Measurements from ENCODE around the gene LAPTM4A.
"Not testable (repeated sequence)": the region's sequence is repeated elsewhere in the genome, so short reads cannot be mapped to it uniquely, and the experiment has no call there.

LAPTM4A gene

DNA sequence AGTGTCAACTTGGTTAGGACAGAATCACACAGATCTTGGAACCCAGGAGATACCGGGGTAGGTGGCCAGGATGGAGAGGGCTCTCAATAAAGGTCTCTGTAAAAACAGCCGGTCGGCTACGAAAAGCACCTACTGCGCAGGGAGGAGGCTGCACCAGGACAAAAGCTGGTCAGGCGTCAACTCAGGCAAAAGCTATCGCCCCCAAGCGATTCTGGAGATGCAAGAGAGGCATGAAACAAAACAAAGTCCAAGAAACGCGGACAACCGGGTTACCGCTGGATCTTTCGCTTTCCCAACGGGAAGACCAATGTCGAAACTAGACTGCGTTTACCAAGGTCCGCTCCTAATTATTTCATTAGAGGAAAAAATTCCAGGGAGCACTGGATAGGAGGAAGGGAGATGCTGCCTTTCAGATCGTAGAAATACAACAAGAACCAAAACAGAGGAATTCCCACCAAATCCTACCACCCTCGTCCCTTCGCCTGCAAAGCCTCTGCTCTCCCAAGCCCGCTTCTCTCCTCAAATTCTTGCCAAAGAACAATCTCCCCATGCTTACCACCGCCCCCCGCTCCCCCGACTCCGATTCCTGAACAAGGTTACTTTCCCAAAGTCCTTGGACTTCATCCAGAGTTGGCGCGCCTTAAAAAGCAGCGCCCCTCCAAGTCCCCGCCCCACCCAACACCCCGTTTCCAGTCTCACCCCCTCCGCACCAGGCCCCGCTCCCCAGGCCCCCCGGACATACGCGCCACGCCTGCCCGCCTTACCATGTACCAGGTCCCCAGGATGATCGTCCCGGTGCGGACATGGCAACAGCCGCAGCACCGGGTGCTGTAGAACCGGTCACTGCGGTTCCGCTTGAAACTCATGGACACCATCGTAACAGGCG lies 539 bp downstream of the LAPTM4A start:
- DNase-seq (ENCODE audit: low read depth): no peak

GRCh38 chr2:20050104-20050645 lies 1.3 kb downstream of the LAPTM4A start:
- no peak for DNase-seq (ENCODE audit: low read depth)

DNA sequence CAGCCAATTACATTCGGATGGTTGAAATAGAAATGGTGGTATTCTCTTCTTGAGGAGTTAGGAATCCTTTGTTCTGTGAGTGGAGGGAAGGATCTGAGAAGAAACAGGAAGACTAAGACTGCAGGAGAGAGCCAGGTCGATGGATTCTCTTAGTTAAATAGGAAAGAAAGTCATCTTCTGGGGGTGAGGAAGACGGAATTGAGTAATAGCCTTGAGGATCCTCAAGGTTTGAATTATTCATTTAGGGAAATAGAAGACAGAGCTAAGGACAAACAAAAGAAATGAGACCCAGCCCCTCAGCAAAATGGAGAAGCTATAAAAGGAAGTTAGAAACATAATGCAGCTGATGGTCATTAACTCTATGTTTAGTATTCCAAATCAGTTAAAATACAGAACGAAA lies 1.8 kb downstream of the LAPTM4A start:
- DNase-seq (ENCODE audit: low read depth): no peak

- DNase-seq (ENCODE audit: low read depth): no peak
Observed at GRCh38 chr2:20048488-20049448, 2.7 kb downstream of the LAPTM4A start.

GRCh38 chr2:20045712-20046292 lies 5.6 kb downstream of the LAPTM4A start:
- DNase-seq (ENCODE audit: low read depth): not testable (repeated sequence)

DNA sequence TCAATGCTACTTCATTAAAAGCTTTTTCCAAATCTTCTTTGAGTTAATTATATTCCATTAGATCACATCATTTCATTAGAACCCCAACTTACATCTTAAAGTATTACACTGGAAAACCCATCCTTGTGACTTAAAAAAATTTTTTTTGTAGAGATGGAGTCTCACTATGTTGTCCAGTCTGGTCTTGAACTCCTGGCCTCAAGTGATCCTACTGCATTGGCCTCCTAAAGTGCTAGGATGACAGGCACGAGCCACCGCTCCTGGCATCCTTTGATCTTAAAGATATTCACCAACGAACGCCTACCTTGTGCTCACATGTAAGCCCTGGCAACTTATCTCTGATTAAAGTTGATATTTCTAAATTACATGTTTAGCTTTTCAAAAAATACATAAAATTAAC lies 6.7 kb downstream of the LAPTM4A start:
- DNase-seq (ENCODE audit: low read depth): no peak

GRCh38 chr2:20042531-20042930 lies 8.9 kb downstream of the LAPTM4A start:
- no peak for DNase-seq (ENCODE audit: low read depth)

DNA sequence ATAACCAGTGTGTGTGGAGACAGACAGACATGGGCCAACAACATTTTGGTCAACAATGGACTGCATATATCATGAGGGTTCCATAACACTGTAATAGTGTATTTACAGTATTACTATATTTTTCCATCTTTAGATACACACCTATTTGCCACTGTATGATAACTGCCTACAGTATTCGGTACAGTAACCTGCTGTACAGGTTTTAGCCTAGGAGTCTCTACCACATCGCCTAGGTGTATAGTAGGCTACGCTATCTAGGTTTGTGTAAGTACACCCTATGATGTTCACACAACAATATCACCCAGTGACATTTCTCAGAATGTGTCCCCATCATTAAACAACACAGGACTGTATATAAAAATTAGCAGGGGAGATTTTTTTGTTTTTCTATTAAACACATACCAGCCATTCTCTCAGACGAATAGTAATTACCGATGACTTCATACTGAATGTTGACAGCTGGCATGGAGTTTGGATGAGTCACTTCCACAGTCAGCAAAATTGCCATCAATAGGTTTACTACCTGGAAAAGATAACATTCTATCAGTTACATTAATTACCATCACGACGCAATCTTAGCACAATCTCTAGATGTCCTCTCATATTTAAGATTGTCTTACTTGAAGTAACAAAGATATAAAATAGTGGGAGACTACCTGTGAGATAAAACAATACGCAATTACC lies 10.8 kb downstream of the LAPTM4A start:
- no peak for DNase-seq (ENCODE audit: low read depth)

- DNase-seq (ENCODE audit: low read depth): no peak
Observed at GRCh38 chr2:20037660-20038059, 13.8 kb downstream of the LAPTM4A start.

DNA sequence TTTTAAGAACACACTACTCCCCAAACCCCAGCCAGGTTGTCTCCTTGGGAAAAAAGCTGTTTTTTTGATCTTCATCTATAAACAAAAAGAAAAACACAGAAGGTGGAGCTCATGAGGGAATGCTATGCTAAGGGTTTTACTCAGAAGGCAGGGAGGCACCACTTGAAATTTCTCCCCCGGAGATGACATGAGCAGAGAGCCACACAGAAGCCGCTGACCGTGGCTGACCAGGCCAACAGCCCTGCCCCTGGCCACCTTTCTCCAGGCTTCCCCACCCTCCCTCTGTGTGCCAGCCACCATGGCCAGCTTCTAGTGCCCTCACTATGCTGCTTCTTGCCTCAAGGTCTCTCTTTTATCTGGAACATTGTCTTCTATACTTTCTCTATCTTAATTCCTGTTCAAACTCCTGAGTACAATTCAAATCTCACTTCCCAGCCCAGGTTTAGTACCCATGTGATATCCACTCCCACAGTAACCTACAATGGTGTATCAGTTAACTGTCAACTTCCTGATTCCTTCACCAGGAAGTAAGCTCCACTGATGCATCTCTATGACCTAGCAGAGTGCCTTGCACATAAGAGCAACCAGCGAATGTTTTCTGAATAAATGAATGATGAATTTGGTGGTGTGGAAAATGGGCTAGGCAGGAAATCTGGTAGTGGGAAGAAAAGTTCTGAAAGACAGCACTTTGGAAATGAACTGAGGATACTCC lies 15.3 kb downstream of the LAPTM4A start:
- no peak for DNase-seq (ENCODE audit: low read depth)

DNA sequence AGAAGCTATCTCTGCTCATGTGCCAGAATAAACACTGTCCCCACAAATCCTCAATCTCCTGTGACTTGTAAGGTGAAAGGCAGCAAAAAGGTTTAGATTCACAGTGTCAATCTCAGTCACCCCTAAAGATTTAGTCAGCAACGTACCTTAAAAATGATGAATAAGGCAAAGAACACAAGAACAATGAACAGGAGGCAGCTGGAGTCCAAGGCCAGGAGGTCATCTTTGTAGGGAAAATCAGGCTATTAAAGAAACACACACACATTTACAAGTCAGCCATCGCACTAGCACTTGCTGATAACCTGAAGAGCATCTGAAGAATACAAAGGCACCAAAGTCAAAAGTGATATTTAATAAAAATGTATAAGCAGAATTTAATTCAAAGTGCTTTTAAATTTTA lies 16.6 kb downstream of the LAPTM4A start:
- no peak for DNase-seq (ENCODE audit: low read depth)

DNA sequence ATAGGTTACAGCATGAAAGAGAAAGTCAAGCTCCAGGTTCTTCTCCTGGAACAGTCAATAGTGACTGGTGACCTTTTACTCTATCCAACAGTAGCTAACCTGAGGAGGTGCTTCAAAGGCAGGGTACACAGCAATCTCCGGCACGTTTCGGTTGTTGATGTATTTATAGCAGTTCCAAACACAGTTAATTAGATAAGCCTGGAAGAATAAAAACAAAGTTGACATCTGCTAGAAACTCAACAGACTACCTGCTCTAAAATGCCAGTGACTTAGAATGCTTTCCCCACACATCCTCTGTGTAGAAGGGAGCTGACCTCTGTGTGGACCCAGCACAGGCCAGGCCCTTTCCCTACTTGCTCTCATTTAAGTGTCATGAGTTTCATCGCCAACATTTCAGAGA lies 17.2 kb downstream of the LAPTM4A start:
- no peak for DNase-seq (ENCODE audit: low read depth)

DNA sequence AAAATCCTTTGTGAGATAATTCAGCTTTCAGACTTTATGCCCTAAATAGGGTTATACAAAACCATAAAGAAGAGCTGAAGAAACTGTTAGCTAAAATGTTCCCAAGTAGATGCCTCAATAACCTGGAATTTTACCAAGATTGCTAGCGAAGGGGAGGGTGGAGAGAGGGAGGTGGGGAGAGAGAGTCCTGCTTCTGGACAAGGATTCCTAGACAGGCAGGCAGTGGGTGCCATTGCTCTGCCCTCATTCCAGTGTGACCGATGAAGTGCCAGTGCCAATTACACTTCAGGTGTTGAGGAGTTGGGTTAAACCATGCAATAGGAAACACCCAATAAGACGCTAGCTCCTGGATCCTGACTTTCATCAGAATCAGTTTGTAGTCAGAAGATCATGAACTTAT lies 18.1 kb downstream of the LAPTM4A start:
- no peak for DNase-seq (ENCODE audit: low read depth)

GRCh38 chr2:20030224-20030623 lies 21.2 kb downstream of the LAPTM4A start:
- DNase-seq (ENCODE audit: low read depth): no peak

DNA sequence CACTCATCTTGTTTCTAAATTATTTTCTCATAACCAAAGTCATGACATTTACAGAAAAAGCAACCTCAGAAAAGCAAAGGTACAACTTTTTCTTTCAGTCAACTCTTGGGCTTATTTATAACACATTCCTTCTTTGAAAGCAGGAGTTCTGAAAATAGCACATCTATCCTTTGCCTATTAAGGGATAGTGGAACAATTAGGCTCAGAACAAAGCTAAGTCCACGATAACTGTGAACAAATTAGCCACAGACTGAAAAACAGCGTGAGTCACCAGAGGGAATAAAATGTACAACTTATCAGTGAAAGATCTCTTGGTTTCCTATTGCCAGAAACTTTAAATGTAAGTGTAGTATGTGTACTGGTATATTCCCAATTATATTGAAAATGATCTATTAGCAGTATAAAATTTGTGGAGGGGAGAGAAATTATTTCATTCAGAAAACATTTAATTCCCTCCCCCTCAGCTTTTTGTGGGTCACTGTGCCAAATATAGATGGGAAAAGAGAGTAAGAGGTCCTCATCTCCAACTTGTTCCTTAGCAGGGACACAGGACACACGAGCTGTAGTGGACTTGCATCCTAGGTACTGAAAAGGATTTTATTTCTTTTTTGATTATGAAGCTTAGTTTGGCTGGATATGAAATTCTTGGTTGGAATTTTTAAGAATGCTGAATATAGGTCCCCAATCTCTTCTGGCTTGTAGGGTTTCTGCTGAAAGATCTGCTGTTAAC lies 23.6 kb downstream of the LAPTM4A start:
- DNase-seq (ENCODE audit: low read depth): no peak

DNA sequence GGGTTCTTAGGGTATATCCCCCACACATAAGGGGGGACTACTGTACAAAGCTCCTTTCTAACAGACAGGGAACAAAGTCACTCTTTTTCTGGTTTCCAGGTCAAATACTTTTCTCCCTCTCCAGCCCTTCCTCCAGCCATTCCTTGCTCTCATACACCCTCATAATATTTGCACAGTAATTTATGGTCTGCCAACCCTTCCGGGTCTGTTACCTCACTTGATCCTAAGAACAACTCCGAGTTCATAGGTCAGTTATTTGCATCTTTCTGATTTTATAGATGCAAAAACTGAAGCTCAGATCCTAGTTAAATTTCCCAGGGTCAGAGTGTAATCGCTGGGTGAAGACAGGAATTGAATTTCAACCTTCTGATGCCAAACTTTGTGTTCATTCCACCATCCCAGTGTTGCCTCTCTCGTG lies 24.2 kb downstream of the LAPTM4A start:
- DNase-seq (ENCODE audit: low read depth): no peak

- DNase-seq (ENCODE audit: low read depth): no peak
Observed at GRCh38 chr2:20025065-20025786, 26.2 kb downstream of the LAPTM4A start.

DNA sequence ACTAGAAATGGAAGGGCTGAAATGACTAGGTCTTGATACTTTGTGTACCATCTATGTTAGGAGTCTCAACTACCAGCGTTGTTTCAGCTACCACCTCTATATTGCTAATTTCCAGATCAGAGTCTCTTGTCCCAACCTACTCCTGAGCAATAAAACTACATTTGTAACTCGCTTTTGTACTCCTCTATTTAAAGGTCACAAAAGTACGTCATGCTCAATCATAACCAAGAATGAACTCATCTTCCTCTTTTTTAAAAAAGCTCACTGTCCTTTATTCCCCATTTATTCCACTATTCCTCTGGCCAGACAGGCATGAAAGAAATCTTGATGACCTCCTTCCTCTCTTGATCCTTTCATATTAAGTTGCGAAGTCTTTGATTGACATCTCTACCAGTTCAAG lies 27.7 kb downstream of the LAPTM4A start:
- no peak for DNase-seq (ENCODE audit: low read depth)

DNA sequence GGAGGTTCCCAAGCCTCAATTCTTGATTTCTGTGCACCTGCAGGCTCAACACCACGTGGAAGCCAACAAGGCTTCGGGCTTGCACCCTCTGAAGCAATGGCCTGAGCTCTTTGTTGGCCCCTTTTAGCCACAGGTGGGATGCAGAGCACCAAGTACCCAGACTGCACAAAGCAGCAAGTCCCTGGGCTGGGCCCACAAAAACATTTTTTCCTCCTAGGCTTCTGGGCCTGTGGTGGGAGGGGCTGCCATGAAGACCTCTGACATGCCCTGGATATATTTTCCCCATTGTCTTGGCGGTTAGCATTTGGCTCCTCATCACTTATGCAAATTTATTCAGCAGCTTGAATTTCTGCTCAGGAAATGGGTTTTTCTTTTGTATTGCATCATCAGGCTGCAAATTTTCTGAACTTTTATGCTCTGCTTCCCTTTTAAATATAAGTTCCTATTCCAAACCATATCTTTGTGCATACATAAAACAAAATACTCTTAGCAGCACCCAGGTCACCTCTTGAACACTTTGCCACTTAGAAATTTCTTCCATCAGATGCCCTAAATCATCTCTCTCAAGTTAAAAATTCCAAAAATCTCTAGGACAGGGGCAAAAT lies 29.9 kb downstream of the LAPTM4A start:
- DNase-seq (ENCODE audit: low read depth): no peak
